ENCODE results near the gene VPS52. TPM values are rescaled to one million over a fixed set of nuclear protein-coding genes. Genes with fewer than 3 reads are reported as not detected.
A peak's percentile ranks its signal among the peaks of the same experiment; 100 is the strongest.

The VPS52 gene
- total RNA-seq, 4 donors from 2014 or later, result 37.7 to 46.5 (median 45.2) TPM

GRCh38 chr6:33304216-33304615 is 32.5 kb upstream of the VPS52 start:
- TF ChIP-seq POLR2A (IDR thresholded peaks at IDR 0.05) (no peak), CTCF (IDR thresholded peaks at IDR 0.05) (no peak)
- 83 to 86% methylated on average over 6 to 12 of the region's 16 CpGs for WGBS, 2 donors
- H3K27me3 ChIP-seq, result no peaks in the 10 kb centered on the region
- H3K27ac ChIP-seq, result no peak overlapping the region
- H3K4me3 ChIP-seq, result no peak overlapping the region
- no peak for DNase-seq (ENCODE audit: low spot score in 2 of 2)
- peaks cover 0 to 28% (median 7%) of the 10 kb centered on the region in 4 donors for H3K4me1 ChIP-seq
- peaks cover 0 to 58% (median 13%) of the 10 kb centered on the region in 3 donors for H3K36me3 ChIP-seq
- no peaks in the 10 kb centered on the region for H3K9me3 ChIP-seq

- peaks cover 0 to 56% (median 13%) of the 10 kb centered on the region in 3 donors for H3K36me3 ChIP-seq
These were observed 30.2 kb upstream of the VPS52 start for GRCh38 chr6:33301877-33302276.

GRCh38 chr6:33299237-33299944 is 27.7 kb upstream of the VPS52 start:
- WGBS, 2 donors, result 0 to 2% methylated on average over 22 to 49 of the region's 54 CpGs
- H3K4me1 ChIP-seq, result peaks cover 3 to 46% (median 11%) of the 10 kb centered on the region in 4 donors
- TF ChIP-seq EP300 (IDR thresholded peaks at IDR 0.05) (peak; percentile 73 to 94), CTCF (IDR thresholded peaks at IDR 0.05) (peak; percentile 66 to 78 (median 70)), POLR2A (IDR thresholded peaks at IDR 0.05) (peak; percentile 32 to 68)

More at GRCh38 chr6:33301877-33302276, 30.2 kb upstream of the VPS52 start:
- H3K27me3 ChIP-seq, result no peaks in the 10 kb centered on the region
- H3K27ac ChIP-seq, result no peak overlapping the region
- no peaks in the 10 kb centered on the region for H3K9me3 ChIP-seq
- H3K4me3 ChIP-seq, result no peak overlapping the region
- peaks cover 3 to 43% (median 11%) of the 10 kb centered on the region in 4 donors for H3K4me1 ChIP-seq
- 76 to 92% methylated on average over 3 of the region's 3 CpGs for WGBS, 2 donors
- DNase-seq (ENCODE audit: low spot score in 2 of 2), result no peak
- TF ChIP-seq EP300 (IDR thresholded peaks at IDR 0.05) (no peak), POLR2A (IDR thresholded peaks at IDR 0.05) (no peak), CTCF (IDR thresholded peaks at IDR 0.05) (no peak)

GRCh38 chr6:33298773-33299236 is 27.1 kb upstream of the VPS52 start, which contains the start of gene RGL2:
Gene RGL2 (minus strand): TSS chr6:33298942. CDS start chr6:33298610, 332 bp downstream.
- peaks cover 3 to 46% (median 11%) of the 10 kb centered on the region in 4 donors for H3K4me1 ChIP-seq
- 0 to 1% methylated on average over 25 to 27 of the region's 34 CpGs for WGBS, 2 donors
- TF ChIP-seq EP300 (IDR thresholded peaks at IDR 0.05), result no peak
- no peak for TF ChIP-seq POLR2A (IDR thresholded peaks at IDR 0.05)
- TF ChIP-seq CTCF (IDR thresholded peaks at IDR 0.05), result no peak

More at GRCh38 chr6:33299237-33299944, 27.7 kb upstream of the VPS52 start:
- peaks cover 0 to 60% (median 23%) of the 10 kb centered on the region in 3 donors for H3K36me3 ChIP-seq
- peak; percentile 77 to 86 for DNase-seq (ENCODE audit: low spot score in 2 of 2)
- H3K27me3 ChIP-seq, result no peaks in the 10 kb centered on the region
- no peaks in the 10 kb centered on the region for H3K9me3 ChIP-seq
- peak overlapping the region; percentile 90 to 98 (median 97) for H3K27ac ChIP-seq
- peak overlapping the region; percentile 68 to 85 (median 77) for H3K4me3 ChIP-seq

More at GRCh38 chr6:33298773-33299236, 27.1 kb upstream of the VPS52 start, which contains the start of gene RGL2:
- no peaks in the 10 kb centered on the region for H3K9me3 ChIP-seq
- peak; percentile 73 to 82 for DNase-seq (ENCODE audit: low spot score in 2 of 2)
- peaks cover 0 to 60% (median 17%) of the 10 kb centered on the region in 3 donors for H3K36me3 ChIP-seq
- peak within 1 kb of the TSS; percentile 68 to 85 (median 77) for H3K4me3 ChIP-seq
- H3K27me3 ChIP-seq, result no peaks in the 10 kb centered on the region
- peak within 1 kb of the TSS; percentile 90 to 98 (median 97) for H3K27ac ChIP-seq
